Measurements from ENCODE around the gene PCCA.

The PCCA gene

GRCh38 chr13:100470866-100471505 is 382.1 kb downstream of the PCCA start:
- H3K27ac ChIP-seq: no peak overlapping the region

GRCh38 chr13:100473087-100473486 is 384.2 kb downstream of the PCCA start:
- H3K27ac ChIP-seq: no peak overlapping the region
- no peak for TF ChIP-seq ZFX (IDR thresholded peaks at IDR 0.05)

More at GRCh38 chr13:100470866-100471505, 382.1 kb downstream of the PCCA start:
- no peak for TF ChIP-seq ZFX (IDR thresholded peaks at IDR 0.05)
- no peak for TF ChIP-seq CTCF (conservative IDR thresholded peaks at IDR 0.05)

GRCh38 chr13:100473501-100474044 is 384.7 kb downstream of the PCCA start:
- no peak for TF ChIP-seq CTCF (conservative IDR thresholded peaks at IDR 0.05)
- H3K27ac ChIP-seq: no peak overlapping the region

GRCh38 chr13:100476963-100477362 is 388.1 kb downstream of the PCCA start:
- no peak overlapping the region for H3K27ac ChIP-seq
- TF ChIP-seq CTCF (conservative IDR thresholded peaks at IDR 0.05): no peak
- TF ChIP-seq ZFX (IDR thresholded peaks at IDR 0.05): no peak

- TF ChIP-seq CTCF (conservative IDR thresholded peaks at IDR 0.05) (no peak), ZFX (IDR thresholded peaks at IDR 0.05) (no peak)
- H3K27ac ChIP-seq: no peak overlapping the region
These were observed 389.4 kb downstream of the PCCA start for GRCh38 chr13:100478107-100478809.

GRCh38 chr13:100480676-100481075 is 391.8 kb downstream of the PCCA start:
- no peak overlapping the region for H3K27ac ChIP-seq
- TF ChIP-seq ZFX (IDR thresholded peaks at IDR 0.05): no peak
- TF ChIP-seq CTCF (conservative IDR thresholded peaks at IDR 0.05): no peak

GRCh38 chr13:100483139-100483538 is 394.2 kb downstream of the PCCA start:
- no peak for TF ChIP-seq CTCF (conservative IDR thresholded peaks at IDR 0.05)
- TF ChIP-seq ZFX (IDR thresholded peaks at IDR 0.05): no peak
- no peak overlapping the region for H3K27ac ChIP-seq
